Measurements from ENCODE around the gene GNAL. TPM values are rescaled to one million over a fixed set of nuclear protein-coding genes. Genes with fewer than 3 reads are reported as not detected.

Gene GNAL
- total RNA-seq, 6 donors from 2014 or later, result 1.00 to 6.7 (median 3.5) TPM

GRCh38 chr18:11654736-11655605, 34.1 kb upstream of the GNAL start:
- Histone ChIP-seq H3K4me1 (peaks cover 2 to 7% (median 3%) of the 10 kb centered on the region in 4 donors), H3K4me3 (no peak overlapping the region), H3K36me3 (no peaks in the 10 kb centered on the region), H3K9me3 (no peaks in the 10 kb centered on the region), H3K27me3 (no peaks in the 10 kb centered on the region), H3K27ac (no peak overlapping the region)
- peak; percentile 71 to 80 for ATAC-seq (ENCODE audit: low FRiP score in 2 of 2)
- 38 to 63% methylated on average over 19 to 32 of the region's 32 CpGs for WGBS, 2 donors
- DNase-seq, result peak; percentile 30 to 90
- TF ChIP-seq CTCF (IDR thresholded peaks at IDR 0.05) (peak; percentile 56 to 78 (median 73)), EP300 (IDR thresholded peaks at IDR 0.05) (no peak), POLR2A (IDR thresholded peaks at IDR 0.05) (no peak)

DNA sequence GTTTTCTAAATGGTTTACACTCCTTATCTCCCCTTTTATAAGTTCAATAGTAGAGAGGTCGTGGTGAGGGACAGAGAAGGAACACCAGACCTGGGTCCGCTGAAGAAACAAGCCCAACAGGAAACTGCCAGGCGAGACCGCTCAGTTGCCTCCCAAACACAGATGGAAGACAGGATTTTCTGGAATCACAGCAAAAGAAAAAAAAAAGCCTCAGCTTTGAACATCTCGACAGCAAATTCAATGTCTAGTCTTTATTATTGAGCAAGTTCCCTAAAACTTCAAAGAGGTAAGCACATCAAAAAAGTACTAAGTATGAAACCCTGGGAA, 33.5 kb upstream of the GNAL start:
- Histone ChIP-seq H3K27ac (no peak overlapping the region), H3K9me3 (no peaks in the 10 kb centered on the region), H3K4me3 (no peak overlapping the region), H3K4me1 (peaks cover 2 to 7% (median 3%) of the 10 kb centered on the region in 4 donors), H3K27me3 (no peaks in the 10 kb centered on the region), H3K36me3 (no peaks in the 10 kb centered on the region)
- TF ChIP-seq EP300 (IDR thresholded peaks at IDR 0.05), result no peak
- no peak for TF ChIP-seq POLR2AphosphoS5 (IDR thresholded peaks at IDR 0.05)
- no peak for TF ChIP-seq CTCF (IDR thresholded peaks at IDR 0.05)
- TF ChIP-seq POLR2A (IDR thresholded peaks at IDR 0.05), result no peak
- WGBS, 2 donors, result 15 to 30% methylated on average over 5 of the region's 5 CpGs
- no peak for ATAC-seq (ENCODE audit: low FRiP score in 2 of 2)
- no peak for DNase-seq

GRCh38 chr18:11657152-11657551, 31.9 kb upstream of the GNAL start:
- Histone ChIP-seq H3K36me3 (no peaks in the 10 kb centered on the region), H3K9me3 (no peaks in the 10 kb centered on the region), H3K27ac (no peak overlapping the region), H3K4me1 (peaks cover 2 to 7% (median 3%) of the 10 kb centered on the region in 4 donors), H3K4me3 (no peak overlapping the region), H3K27me3 (no peaks in the 10 kb centered on the region)
- DNase-seq (no peak), ATAC-seq (ENCODE audit: low FRiP score in 2 of 2) (no peak)
- WGBS, 2 donors, result 80 to 84% methylated on average over 9 of the region's 9 CpGs
- no peak for TF ChIP-seq POLR2A (IDR thresholded peaks at IDR 0.05)
- no peak for TF ChIP-seq POLR2AphosphoS5 (IDR thresholded peaks at IDR 0.05)
- no peak for TF ChIP-seq EP300 (IDR thresholded peaks at IDR 0.05)
- no peak for TF ChIP-seq CTCF (IDR thresholded peaks at IDR 0.05)

DNA sequence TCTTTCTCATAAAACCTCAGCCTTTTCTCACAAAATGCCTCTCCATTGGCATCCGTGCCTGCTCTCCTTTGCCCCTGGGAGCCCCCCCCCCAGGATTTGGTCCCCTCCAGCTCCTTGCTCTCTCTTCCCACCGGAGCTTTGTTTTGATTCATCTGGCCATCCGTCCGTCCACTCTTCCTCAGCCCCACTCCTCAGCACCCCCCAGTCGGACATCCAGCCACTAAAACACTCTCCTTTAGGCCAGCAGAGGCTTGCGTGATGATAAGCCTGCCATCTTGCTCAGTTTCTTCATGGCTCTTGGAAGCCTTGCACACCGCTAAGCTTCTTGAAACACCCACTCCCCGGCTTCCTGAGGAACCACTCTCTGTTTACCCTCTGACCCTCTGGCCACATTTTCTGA, 31.5 kb upstream of the GNAL start:
- Histone ChIP-seq H3K9me3 (no peaks in the 10 kb centered on the region), H3K4me3 (no peak overlapping the region), H3K36me3 (no peaks in the 10 kb centered on the region), H3K4me1 (peaks cover 2 to 7% (median 3%) of the 10 kb centered on the region in 4 donors), H3K27ac (no peak overlapping the region), H3K27me3 (no peaks in the 10 kb centered on the region)
- 84% methylated on average over 8 of the region's 8 CpGs for WGBS, 2 donors
- ATAC-seq (ENCODE audit: low FRiP score in 2 of 2) (no peak), DNase-seq (no peak)
- TF ChIP-seq POLR2A (IDR thresholded peaks at IDR 0.05), result no peak
- no peak for TF ChIP-seq POLR2AphosphoS5 (IDR thresholded peaks at IDR 0.05)
- TF ChIP-seq CTCF (IDR thresholded peaks at IDR 0.05), result no peak
- no peak for TF ChIP-seq EP300 (IDR thresholded peaks at IDR 0.05)

GRCh38 chr18:11658019-11658418, 31.0 kb upstream of the GNAL start:
- no peaks in the 10 kb centered on the region for H3K9me3 ChIP-seq
- H3K27ac ChIP-seq, result no peak overlapping the region
- no peaks in the 10 kb centered on the region for H3K36me3 ChIP-seq
- H3K4me3 ChIP-seq, result no peak overlapping the region
- no peak for ATAC-seq (ENCODE audit: low FRiP score in 2 of 2)
- 90 to 94% methylated on average over 5 of the region's 5 CpGs for WGBS, 2 donors
- H3K4me1 ChIP-seq, result peaks cover 2 to 7% (median 3%) of the 10 kb centered on the region in 4 donors
- DNase-seq, result no peak
- TF ChIP-seq POLR2A (IDR thresholded peaks at IDR 0.05) (no peak), EP300 (IDR thresholded peaks at IDR 0.05) (no peak), POLR2AphosphoS5 (IDR thresholded peaks at IDR 0.05) (no peak), CTCF (IDR thresholded peaks at IDR 0.05) (no peak)
- no peaks in the 10 kb centered on the region for H3K27me3 ChIP-seq
